ENCODE data around the gene TBC1D2B.

Gene TBC1D2B

DNA sequence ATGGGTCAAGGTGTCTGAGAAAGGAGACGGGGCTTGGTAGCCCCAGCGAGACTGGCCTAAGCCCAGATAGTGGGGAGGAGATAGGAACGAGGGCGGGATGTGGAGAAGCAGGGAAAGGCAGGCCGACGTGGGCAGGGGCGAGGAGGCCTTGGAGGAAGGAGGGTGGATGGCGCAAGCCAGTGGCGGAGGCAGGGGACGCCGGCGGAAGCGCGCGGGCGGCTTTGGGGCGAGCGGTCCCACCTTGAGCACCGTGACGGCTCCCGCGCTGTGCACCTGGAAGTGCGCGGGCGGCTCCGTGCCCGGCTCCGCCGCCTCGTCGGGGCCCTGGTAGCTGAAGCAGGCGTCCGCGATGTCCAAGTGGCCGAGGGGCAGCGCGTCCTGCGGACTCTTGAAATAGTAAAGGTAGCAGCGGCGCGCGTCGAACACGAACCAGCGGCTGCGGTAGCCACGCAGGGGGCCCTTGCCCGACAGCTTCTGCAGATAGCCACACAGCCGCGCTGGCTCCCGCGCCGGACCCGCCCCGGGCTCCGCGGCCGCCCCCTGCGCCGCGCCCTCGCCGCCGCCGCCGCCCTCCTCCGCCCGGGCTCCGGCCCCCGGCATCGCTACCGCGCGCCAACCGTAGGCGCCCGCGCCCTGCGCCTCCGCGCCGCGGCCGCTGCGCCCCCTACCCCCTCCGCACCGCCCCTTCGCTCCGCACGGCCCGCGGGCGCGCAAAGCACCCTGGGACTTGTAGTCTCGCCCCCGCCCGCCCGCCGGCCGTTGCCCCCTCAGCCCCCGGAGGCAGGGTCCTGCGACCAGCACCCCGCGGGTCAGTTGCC, at the start of gene TBC1D2B:
Gene TBC1D2B, minus strand, starts transcription at position 659 of the 818 bp plus-strand sequence. Its CDS starts 59 bp downstream, at position 600.
- Histone ChIP-seq H3K36me3 (ENCODE audit: insufficient read depth, low read depth, low read length) (no peaks in the 10 kb centered on the region), H3K4me1 (ENCODE audit: insufficient read depth, low read length) (peaks cover 5% of the 10 kb centered on the region; the same call in 1 of the 2 replicates), H3K9me3 (ENCODE audit: insufficient read depth, low read depth, low read length) (no peaks in the 10 kb centered on the region), H3K4me3 (ENCODE audit: low read length) (peak within 1 kb of the TSS; percentile 86), H3K9ac (ENCODE audit: low read depth, low read length) (peak within 1 kb of the TSS; percentile 62; the same call in 1 of the 2 replicates), H3K27me3 (ENCODE audit: insufficient read depth, low read length) (peaks cover 5% of the 10 kb centered on the region; the same call in 1 of the 2 replicates), H3K27ac (ENCODE audit: low read length) (no peak within 1 kb of the TSS)

DNA sequence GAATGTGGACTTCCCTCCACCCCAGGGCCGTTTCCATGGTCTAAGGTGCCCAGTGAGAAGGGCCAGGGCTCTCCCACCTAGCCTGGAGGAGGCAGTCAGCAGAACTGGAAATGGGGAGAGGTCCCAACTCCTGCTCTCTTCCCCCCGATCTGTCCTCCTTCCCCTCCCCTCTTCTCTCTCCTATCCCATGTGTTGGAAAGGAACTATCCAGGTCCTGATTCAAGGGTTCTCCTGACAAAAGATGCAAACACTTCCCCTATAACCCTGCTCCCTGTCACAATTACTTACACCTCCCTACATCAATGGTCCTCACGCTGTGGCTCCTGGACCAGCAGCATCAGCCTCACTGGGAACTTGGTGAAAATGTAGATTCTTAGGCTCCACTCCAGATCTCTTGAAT, 47.8 kb upstream of the TBC1D2B start:
- Histone ChIP-seq H3K36me3 (ENCODE audit: insufficient read depth, low read depth, low read length) (no peaks in the 10 kb centered on the region), H3K27ac (ENCODE audit: low read length) (no peak overlapping the region), H3K9me3 (ENCODE audit: insufficient read depth, low read depth, low read length) (no peaks in the 10 kb centered on the region), H3K4me3 (ENCODE audit: low read length) (no peak overlapping the region), H3K9ac (ENCODE audit: low read depth, low read length) (no peak overlapping the region), H3K4me1 (ENCODE audit: insufficient read depth, low read length) (peaks cover 8% of the 10 kb centered on the region; the same call in 1 of the 2 replicates), H3K27me3 (ENCODE audit: insufficient read depth, low read length) (no peaks in the 10 kb centered on the region)

DNA sequence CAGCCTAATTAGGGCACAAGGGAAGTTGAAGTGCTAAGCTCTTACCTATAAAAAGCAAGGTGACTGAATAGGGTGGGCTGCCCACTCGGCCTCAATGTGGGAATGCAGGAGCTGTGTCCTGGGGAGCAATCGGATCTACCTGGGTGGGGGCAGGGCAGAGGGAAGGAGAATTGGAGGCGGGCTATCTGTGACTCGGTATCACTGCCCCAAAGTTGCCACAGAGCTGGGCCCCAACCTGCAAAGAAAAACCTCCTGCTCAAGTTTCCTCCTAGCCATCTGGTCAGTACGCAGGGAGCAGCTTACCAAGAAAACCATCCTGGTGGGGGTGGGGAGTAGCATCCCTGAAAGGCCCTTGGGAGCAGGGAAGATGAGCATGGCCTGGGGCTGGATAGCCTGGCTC, 43.0 kb upstream of the TBC1D2B start:
- H3K36me3 ChIP-seq (ENCODE audit: insufficient read depth, low read depth, low read length), result no peaks in the 10 kb centered on the region
- no peaks in the 10 kb centered on the region for H3K9me3 ChIP-seq (ENCODE audit: insufficient read depth, low read depth, low read length)
- no peak overlapping the region for H3K27ac ChIP-seq (ENCODE audit: low read length)
- peak overlapping the region; percentile 50 for H3K9ac ChIP-seq (ENCODE audit: low read depth, low read length)
- H3K27me3 ChIP-seq (ENCODE audit: insufficient read depth, low read length), result no peaks in the 10 kb centered on the region
- H3K4me3 ChIP-seq (ENCODE audit: low read length), result peak overlapping the region; percentile 6; the same call in 1 of the 2 replicates
- peaks cover 8% of the 10 kb centered on the region; the same call in 1 of the 2 replicates for H3K4me1 ChIP-seq (ENCODE audit: insufficient read depth, low read length)

DNA sequence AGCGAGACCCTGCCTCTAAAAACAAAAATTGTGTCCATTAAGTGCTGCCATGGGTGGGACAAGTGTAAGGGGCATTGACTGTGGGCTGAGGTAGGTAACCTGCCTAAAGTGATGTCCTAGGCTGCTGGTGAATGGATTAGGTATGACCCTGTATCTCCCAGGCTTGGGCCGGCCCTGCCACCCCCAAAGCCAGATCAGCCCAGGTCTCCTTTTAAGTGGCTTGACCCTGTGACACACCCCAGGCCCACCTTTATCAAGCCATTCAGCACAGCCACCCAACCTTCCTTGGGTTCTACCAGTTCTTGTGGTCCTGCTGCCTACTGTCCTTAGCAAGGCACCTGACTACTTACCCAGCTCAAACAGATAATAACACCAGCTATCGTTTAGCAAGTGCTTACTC, 35.0 kb upstream of the TBC1D2B start:
- H3K9ac ChIP-seq (ENCODE audit: low read depth, low read length), result no peak overlapping the region
- 0 out of 2 replicates have a peak, but pooled peaks cover 3% of the 10 kb centered on the region for H3K4me1 ChIP-seq (ENCODE audit: insufficient read depth, low read length)
- no peaks in the 10 kb centered on the region for H3K9me3 ChIP-seq (ENCODE audit: insufficient read depth, low read depth, low read length)
- H3K36me3 ChIP-seq (ENCODE audit: insufficient read depth, low read depth, low read length), result no peaks in the 10 kb centered on the region
- H3K4me3 ChIP-seq (ENCODE audit: low read length), result no peak overlapping the region
- H3K27ac ChIP-seq (ENCODE audit: low read length), result no peak overlapping the region
- no peaks in the 10 kb centered on the region for H3K27me3 ChIP-seq (ENCODE audit: insufficient read depth, low read length)

DNA sequence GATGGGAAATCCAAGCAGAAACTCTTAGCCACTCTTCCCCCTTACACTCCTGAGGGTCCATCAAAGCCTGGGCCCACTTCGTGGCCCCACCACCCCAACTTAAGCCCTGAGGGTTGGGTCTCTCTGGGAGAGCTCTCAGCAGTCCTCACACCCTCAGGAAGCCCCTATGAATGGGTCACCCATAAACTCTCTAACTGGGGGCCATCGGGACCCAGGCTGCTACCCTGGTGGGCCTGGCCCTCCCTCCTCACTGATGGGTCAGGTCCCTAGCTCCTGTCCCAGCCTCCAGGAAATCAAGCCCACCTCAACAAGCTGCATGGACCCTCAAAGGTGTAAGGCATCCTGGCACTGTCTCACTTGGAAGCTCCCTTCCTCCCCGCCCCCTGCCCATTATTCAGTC, 34.3 kb upstream of the TBC1D2B start:
- no peak overlapping the region for H3K27ac ChIP-seq (ENCODE audit: low read length)
- H3K9ac ChIP-seq (ENCODE audit: low read depth, low read length), result no peak overlapping the region
- H3K4me1 ChIP-seq (ENCODE audit: insufficient read depth, low read length), result 0 out of 2 replicates have a peak, but pooled peaks cover 3% of the 10 kb centered on the region
- H3K4me3 ChIP-seq (ENCODE audit: low read length), result no peak overlapping the region
- H3K27me3 ChIP-seq (ENCODE audit: insufficient read depth, low read length), result no peaks in the 10 kb centered on the region
- H3K9me3 ChIP-seq (ENCODE audit: insufficient read depth, low read depth, low read length), result no peaks in the 10 kb centered on the region
- no peaks in the 10 kb centered on the region for H3K36me3 ChIP-seq (ENCODE audit: insufficient read depth, low read depth, low read length)

DNA sequence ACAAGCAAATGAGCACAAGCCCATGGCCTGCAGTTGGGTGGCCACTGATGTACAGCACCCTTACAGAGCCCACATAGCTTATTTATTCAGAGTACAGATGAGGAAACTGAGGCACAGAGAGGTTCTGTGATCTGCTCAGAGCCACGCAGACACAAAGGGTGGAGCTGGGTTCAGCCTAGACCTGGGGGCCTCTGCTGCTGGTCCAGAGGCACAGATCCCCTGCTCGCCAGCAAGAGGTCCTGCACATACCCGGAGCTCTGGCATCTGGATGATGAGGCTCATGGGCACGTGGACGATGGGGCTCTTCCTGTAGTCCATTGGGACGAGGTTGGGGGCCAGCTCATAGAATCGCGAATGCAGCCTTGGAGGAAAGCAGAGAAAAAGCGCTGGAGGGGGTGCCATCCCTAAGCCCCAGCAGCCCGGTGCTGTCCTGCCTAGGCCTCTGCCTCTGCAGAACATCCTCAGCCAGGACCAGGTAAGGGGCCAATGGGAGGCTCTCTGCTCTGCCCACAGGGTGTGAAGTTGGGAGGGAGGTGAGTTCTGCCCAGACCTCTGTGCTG, 33.5 kb upstream of the TBC1D2B start:
- Histone ChIP-seq H3K9ac (ENCODE audit: low read depth, low read length) (no peak overlapping the region), H3K27me3 (ENCODE audit: insufficient read depth, low read length) (no peaks in the 10 kb centered on the region), H3K4me3 (ENCODE audit: low read length) (no peak overlapping the region), H3K36me3 (ENCODE audit: insufficient read depth, low read depth, low read length) (no peaks in the 10 kb centered on the region), H3K4me1 (ENCODE audit: insufficient read depth, low read length) (0 out of 2 replicates have a peak, but pooled peaks cover 3% of the 10 kb centered on the region), H3K9me3 (ENCODE audit: insufficient read depth, low read depth, low read length) (no peaks in the 10 kb centered on the region), H3K27ac (ENCODE audit: low read length) (no peak overlapping the region)

DNA sequence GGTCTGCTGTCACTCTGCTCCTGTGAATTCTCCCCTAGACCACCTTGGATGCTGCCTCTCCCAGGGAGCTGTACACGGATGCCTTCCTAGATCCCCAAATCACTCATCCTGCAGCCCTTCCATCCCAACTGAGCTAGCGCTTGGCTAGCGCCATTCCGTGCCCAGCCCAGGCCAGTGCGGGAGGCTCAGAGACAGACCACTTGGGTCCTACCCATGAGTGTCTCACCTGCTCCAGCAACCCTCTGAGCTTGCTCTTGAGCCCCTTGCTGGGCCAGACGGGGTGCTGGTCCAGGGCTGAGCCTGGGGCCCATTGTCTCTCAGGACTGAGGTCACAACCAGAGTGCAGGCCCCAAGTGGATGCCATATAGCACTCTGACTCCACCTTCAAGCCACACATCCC, 32.6 kb upstream of the TBC1D2B start:
- Histone ChIP-seq H3K4me1 (ENCODE audit: insufficient read depth, low read length) (0 out of 2 replicates have a peak, but pooled peaks cover 3% of the 10 kb centered on the region), H3K9ac (ENCODE audit: low read depth, low read length) (no peak overlapping the region), H3K27me3 (ENCODE audit: insufficient read depth, low read length) (no peaks in the 10 kb centered on the region), H3K36me3 (ENCODE audit: insufficient read depth, low read depth, low read length) (no peaks in the 10 kb centered on the region), H3K9me3 (ENCODE audit: insufficient read depth, low read depth, low read length) (no peaks in the 10 kb centered on the region), H3K27ac (ENCODE audit: low read length) (no peak overlapping the region), H3K4me3 (ENCODE audit: low read length) (no peak overlapping the region)

DNA sequence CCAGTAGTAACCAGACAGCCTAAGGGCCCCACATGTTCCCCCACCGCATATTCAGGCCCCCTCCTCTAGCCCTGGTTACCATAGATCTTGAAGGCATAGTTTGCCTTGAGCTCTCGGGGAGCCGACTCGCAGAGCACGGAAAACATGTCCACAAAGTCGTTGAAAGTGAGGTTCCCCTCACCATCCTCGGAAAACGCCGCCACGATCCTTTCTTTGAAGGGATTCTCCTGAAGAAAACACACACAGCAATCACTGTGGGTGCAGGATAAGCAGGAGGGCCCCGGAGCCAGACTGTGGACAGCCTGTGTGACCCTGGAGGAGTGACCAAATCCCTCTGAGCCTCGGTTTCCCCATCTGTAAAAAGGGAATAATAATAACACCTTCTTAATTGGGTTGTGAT, 31.6 kb upstream of the TBC1D2B start:
- H3K27ac ChIP-seq (ENCODE audit: low read length), result no peak overlapping the region
- no peak overlapping the region for H3K9ac ChIP-seq (ENCODE audit: low read depth, low read length)
- 0 out of 2 replicates have a peak, but pooled peaks cover 3% of the 10 kb centered on the region for H3K4me1 ChIP-seq (ENCODE audit: insufficient read depth, low read length)
- no peaks in the 10 kb centered on the region for H3K9me3 ChIP-seq (ENCODE audit: insufficient read depth, low read depth, low read length)
- no peaks in the 10 kb centered on the region for H3K27me3 ChIP-seq (ENCODE audit: insufficient read depth, low read length)
- H3K36me3 ChIP-seq (ENCODE audit: insufficient read depth, low read depth, low read length), result no peaks in the 10 kb centered on the region
- no peak overlapping the region for H3K4me3 ChIP-seq (ENCODE audit: low read length)

DNA sequence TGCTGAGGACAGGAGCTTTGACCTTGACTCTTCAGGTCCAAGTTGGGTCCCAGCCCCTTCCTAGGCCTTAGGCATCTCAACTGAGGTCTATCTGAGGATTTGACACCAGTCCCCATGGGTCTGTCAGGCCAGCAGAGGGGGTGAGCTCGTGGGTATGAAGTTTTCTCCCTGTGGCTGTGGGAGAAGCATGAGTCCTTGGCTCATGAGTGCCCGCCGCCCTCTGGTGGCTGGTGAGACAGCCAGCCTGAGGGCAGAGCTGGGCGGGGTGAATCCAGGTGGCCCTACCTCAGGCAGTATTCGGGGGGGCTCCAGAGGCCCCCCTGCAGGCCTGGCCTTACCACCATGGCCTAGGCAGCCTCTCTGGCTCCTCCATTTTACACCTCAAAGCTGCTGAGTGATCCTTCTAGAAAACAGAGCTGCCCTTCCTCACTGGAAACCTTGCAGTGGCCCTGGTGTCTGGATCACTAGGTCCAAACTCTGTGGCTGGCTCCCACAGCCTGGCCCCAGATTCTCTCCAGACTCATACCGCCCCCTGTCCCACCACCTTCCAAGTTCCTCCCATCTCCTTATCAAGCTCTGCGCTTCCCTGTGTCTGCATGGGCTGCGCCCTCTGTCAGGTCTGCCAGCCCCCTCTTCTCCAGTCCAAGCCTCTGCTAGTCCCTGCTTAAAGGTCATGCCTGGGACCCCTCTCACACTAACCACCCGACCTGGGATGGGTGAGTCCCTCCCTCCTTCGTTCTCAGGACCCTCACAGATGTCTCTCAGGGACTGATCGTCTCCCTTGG, 31.0 kb upstream of the TBC1D2B start:
- Histone ChIP-seq H3K36me3 (ENCODE audit: insufficient read depth, low read depth, low read length) (no peaks in the 10 kb centered on the region), H3K9ac (ENCODE audit: low read depth, low read length) (no peak overlapping the region), H3K27me3 (ENCODE audit: insufficient read depth, low read length) (no peaks in the 10 kb centered on the region), H3K27ac (ENCODE audit: low read length) (no peak overlapping the region), H3K9me3 (ENCODE audit: insufficient read depth, low read depth, low read length) (no peaks in the 10 kb centered on the region), H3K4me3 (ENCODE audit: low read length) (no peak overlapping the region), H3K4me1 (ENCODE audit: insufficient read depth, low read length) (no peaks in the 10 kb centered on the region)

DNA sequence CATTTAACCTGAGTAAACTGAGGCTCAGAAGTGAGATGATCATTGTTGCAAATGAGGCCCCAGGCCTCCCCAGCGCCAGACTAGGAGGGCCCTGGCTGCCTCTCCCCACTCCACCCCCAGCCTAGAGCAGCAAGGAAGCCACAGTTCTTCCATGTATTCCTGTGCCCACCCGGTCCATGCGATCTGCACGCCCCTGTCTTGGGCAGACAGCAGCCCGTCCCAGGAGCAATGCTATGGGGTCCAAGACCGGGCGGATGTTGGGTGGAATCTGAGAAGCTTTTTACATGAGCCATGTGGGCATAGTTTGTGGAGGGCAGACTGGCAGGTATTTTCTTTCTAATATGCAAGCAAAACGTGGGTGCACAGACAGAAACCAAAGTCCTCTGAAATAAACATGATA, 30.0 kb upstream of the TBC1D2B start:
- H3K4me3 ChIP-seq (ENCODE audit: low read length), result no peak overlapping the region
- H3K36me3 ChIP-seq (ENCODE audit: insufficient read depth, low read depth, low read length), result no peaks in the 10 kb centered on the region
- H3K4me1 ChIP-seq (ENCODE audit: insufficient read depth, low read length), result no peaks in the 10 kb centered on the region
- H3K9me3 ChIP-seq (ENCODE audit: insufficient read depth, low read depth, low read length), result no peaks in the 10 kb centered on the region
- H3K9ac ChIP-seq (ENCODE audit: low read depth, low read length), result no peak overlapping the region
- H3K27ac ChIP-seq (ENCODE audit: low read length), result no peak overlapping the region
- no peaks in the 10 kb centered on the region for H3K27me3 ChIP-seq (ENCODE audit: insufficient read depth, low read length)

DNA sequence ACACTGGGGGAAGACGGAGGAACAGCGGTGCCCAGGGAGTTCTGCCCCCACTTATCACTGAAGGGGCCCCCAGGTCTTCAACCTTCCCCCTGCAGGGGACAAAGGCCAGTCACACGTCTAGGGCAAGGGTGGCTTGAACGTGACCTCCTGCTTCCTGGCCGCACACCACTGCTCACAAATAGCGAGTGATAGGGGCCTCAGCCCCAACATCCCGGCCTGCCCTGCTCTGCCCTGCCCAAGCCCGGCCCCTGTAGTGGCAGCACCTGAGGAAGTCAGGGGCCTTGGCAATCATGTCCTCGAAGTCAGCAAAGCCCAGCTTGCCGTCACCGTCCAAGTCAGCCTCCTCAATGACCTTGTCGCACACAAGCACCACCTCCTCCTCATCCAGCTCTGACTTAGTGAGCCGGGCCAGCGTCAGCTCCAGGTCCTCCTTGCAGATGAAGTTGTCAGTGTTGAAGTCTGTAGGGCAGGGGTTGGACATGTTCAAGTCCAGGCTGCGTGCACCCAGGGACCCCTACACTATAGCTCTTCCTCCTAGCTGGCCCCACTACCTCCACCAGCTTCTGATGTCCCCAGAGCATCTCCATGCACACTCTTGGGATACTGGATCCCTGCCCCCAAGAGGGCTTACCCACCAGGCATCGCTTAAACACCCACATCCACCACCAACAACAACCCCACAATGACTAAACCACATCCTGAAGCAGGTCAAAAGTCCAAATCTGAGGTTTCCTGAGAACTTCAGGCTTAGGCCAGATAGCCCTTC, 28.1 kb upstream of the TBC1D2B start:
- H3K9ac ChIP-seq (ENCODE audit: low read depth, low read length), result no peak overlapping the region

More for the DNA sequence above, 28.1 kb upstream of the TBC1D2B start:
- Histone ChIP-seq H3K9me3 (ENCODE audit: insufficient read depth, low read depth, low read length) (no peaks in the 10 kb centered on the region), H3K27ac (ENCODE audit: low read length) (no peak overlapping the region), H3K4me3 (ENCODE audit: low read length) (no peak overlapping the region), H3K4me1 (ENCODE audit: insufficient read depth, low read length) (no peaks in the 10 kb centered on the region), H3K36me3 (ENCODE audit: insufficient read depth, low read depth, low read length) (no peaks in the 10 kb centered on the region), H3K27me3 (ENCODE audit: insufficient read depth, low read length) (no peaks in the 10 kb centered on the region)
